GM12878 (cell line): ENCODE data around the gene NRDE2. TPM values are rescaled to one million over a fixed set of nuclear protein-coding genes. Genes with fewer than 3 reads are reported as not detected.

ENCODE experiments used
- ATAC-seq: fragments of 200-7000 bp; cut with Tn5 transposase; 3 replicates; pipeline ENCODE4 v1.9.1; 2020; ENCODE audit warnings: mild to moderate bottlenecking, moderate library complexity
- BruUV-seq: library from RNA; stranded (reverse); fragments of 400-500 nt; replicated peaks from 2 replicates; lab custom pipeline; 2021; lab: Mats Ljungman, UMichigan
- CTCF ChIA-PET: fragments of 300-600 bp; sonication (Branson Sonifier 250); formaldehyde crosslinking; extraction: SDS; loops from one replicate; lab custom pipeline; 2021; ENCODE audit warnings: inconsistent platforms; lab: Yijun Ruan, JAX
- POLR2A ChIA-PET: fragments of 350-600 bp; formaldehyde crosslinking; extraction: SDS; loops from one replicate; lab custom pipeline; 2021; ENCODE audit warnings: inconsistent platforms; lab: Charles Lee
- RAD21 ChIA-PET: fragments of 300-600 bp; sonication (Branson Sonifier 250); formaldehyde crosslinking; loops from one replicate; lab custom pipeline; 2023; ENCODE audit warnings: antibody characterized with exemption; ENCODE audit not compliant: unreplicated experiment; lab: Charles Lee
- SMC1A ChIA-PET: fragments of 300-600 bp; sonication (Branson Sonifier 250); formaldehyde crosslinking; loops from one replicate; lab custom pipeline; 2023; ENCODE audit not compliant: unreplicated experiment, uncharacterized antibody; lab: Charles Lee
- DNase-seq: peaks from one replicate; pipeline ENCODE4 v3.0.0-alpha.2; 2011; ENCODE audit warnings: low read depth, low spot score
- FAIRE-seq: peaks from 3 replicates; lab custom pipeline; 2011; peaks lifted over from hg19 to GRCh38; lab: Jason Lieb, UNC
- H2AFZ ChIP-seq: 2 replicates; pipeline ENCODE4 v1.6.0; 2011; ENCODE audit warnings: low read depth, low read length, control low read depth; ENCODE audit not compliant: control insufficient read depth
- H3K27ac ChIP-seq: 2 replicates; pipeline ENCODE4 v1.5.1; 2011; ENCODE audit warnings: control low read depth; ENCODE audit not compliant: control insufficient read depth, insufficient read depth
- H3K27me3 ChIP-seq, 2 experiments: replicated peaks in 1 of 2; 2 replicates each; pipeline versions ENCODE4 v1.6.0 to v1.6.1; 2011; ENCODE audit warnings: low read length in 1 of 2; ENCODE audit not compliant: control insufficient read depth in 2 of 2, insufficient read depth in 2 of 2
- H3K36me3 ChIP-seq, 2 experiments: 2 replicates each; pipeline ENCODE4 v1.5.1; 2011; ENCODE audit warnings: low read length in 1 of 2; ENCODE audit not compliant: control insufficient read depth in 2 of 2, insufficient read depth in 2 of 2
- H3K4me1 ChIP-seq: 2 replicates; pipeline ENCODE4 v1.6.1; 2011; ENCODE audit warnings: mild to moderate bottlenecking, low read length, moderate library complexity, mixed read lengths; ENCODE audit not compliant: control insufficient read depth, insufficient read depth
- H3K4me2 ChIP-seq: 2 replicates; pipeline ENCODE4 v1.6.0; 2011; ENCODE audit warnings: control low read depth; ENCODE audit not compliant: control insufficient read depth, insufficient read depth
- H3K4me3 ChIP-seq: fragments of 200-600 bp; sonication (generic); 2 replicates; pipeline ENCODE4 v1.5.1; 2016
- H3K79me2 ChIP-seq: 2 replicates; pipeline ENCODE4 v1.6.0; 2011; ENCODE audit warnings: low read length; ENCODE audit not compliant: control insufficient read depth, insufficient read depth
- H3K9ac ChIP-seq: 2 replicates; pipeline ENCODE4 v1.8.0; 2011; ENCODE audit warnings: low read length, control low read depth, mixed read lengths; ENCODE audit not compliant: control insufficient read depth, insufficient read depth
- H3K9me3 ChIP-seq: replicated peaks from 3 replicates; pipeline ENCODE4 v1.5.1; 2011; ENCODE audit warnings: mild to moderate bottlenecking, low read length; ENCODE audit not compliant: control insufficient read depth, insufficient read depth
- H4K20me1 ChIP-seq: 2 replicates; pipeline ENCODE4 v1.6.0; 2011; ENCODE audit not compliant: control insufficient read depth, insufficient read depth
- CREM ChIP-seq: IDR thresholded peaks from 2 replicates; pipeline ENCODE4 v1.6.1; 2014; ENCODE audit warnings: antibody characterized with exemption, low read depth
- DPF2 ChIP-seq: fragments of 450-650 bp; IDR thresholded peaks from 2 replicates; pipeline ENCODE4 v1.6.1; 2017; ENCODE audit warnings: mild to moderate bottlenecking
- EED ChIP-seq: sonication (generic); IDR thresholded peaks from 2 replicates; pipeline ENCODE4 v1.6.1; 2016; ENCODE audit warnings: antibody characterized with exemption, low read depth
- ELK1 ChIP-seq: IDR thresholded peaks from 2 replicates; pipeline ENCODE4 v1.6.1; 2012; ENCODE audit warnings: low read depth, low read length, improper control_type of control experiment
- FOS ChIP-seq: IDR thresholded peaks from 3 replicates; pipeline ENCODE4 v1.6.1; 2011; ENCODE audit warnings: borderline replicate concordance; ENCODE audit not compliant: insufficient read length; ENCODE audit errors: extremely low read depth
- IKZF1 ChIP-seq: fragments of 450-650 bp; conservative IDR thresholded peaks from 2 replicates; pipeline ENCODE4 v1.6.1; 2017; ENCODE audit warnings: antibody characterized with exemption, mild to moderate bottlenecking
- MTA3 ChIP-seq: IDR thresholded peaks from 2 replicates; pipeline ENCODE4 v1.6.1; 2012; ENCODE audit warnings: low read length, inconsistent platforms, borderline replicate concordance
- MXI1 ChIP-seq: fragments of 150-350 bp; IDR thresholded peaks from 2 replicates; pipeline ENCODE4 v1.6.1; 2011; ENCODE audit warnings: low read depth, mild to moderate bottlenecking, inconsistent platforms, low read length, improper control_type of control experiment
- POLR2AphosphoS2 ChIP-seq: IDR thresholded peaks from 2 replicates; pipeline ENCODE4 v1.6.1; 2011; ENCODE audit warnings: low read depth, mild to moderate bottlenecking, low read length, improper control_type of control experiment, moderate library complexity
- RAD51 ChIP-seq: fragments of 450-650 bp; IDR thresholded peaks from 2 replicates; pipeline ENCODE4 v1.6.1; 2016; ENCODE audit warnings: moderate library complexity, mild to moderate bottlenecking, inconsistent platforms
- RUNX3 ChIP-seq: IDR thresholded peaks from 2 replicates; pipeline ENCODE4 v1.6.1; 2012; ENCODE audit warnings: low read length, inconsistent platforms
- SMC3 ChIP-seq: IDR thresholded peaks from 2 replicates; pipeline ENCODE4 v1.6.1; 2011; ENCODE audit warnings: low read length, improper control_type of control experiment, borderline replicate concordance
- STAT1 ChIP-seq: fragments of 450-650 bp; conservative IDR thresholded peaks from 2 replicates; pipeline ENCODE4 v1.6.1; 2014; ENCODE audit warnings: antibody characterized with exemption, mild to moderate bottlenecking
- TBL1XR1 ChIP-seq: IDR thresholded peaks from 2 replicates; pipeline ENCODE4 v1.6.1; 2012; ENCODE audit warnings: low read depth, low read length, improper control_type of control experiment
- TCF7 ChIP-seq: IDR thresholded peaks from 2 replicates; pipeline ENCODE4 v1.6.1; 2014; ENCODE audit warnings: antibody characterized with exemption, borderline replicate concordance
- YBX1 ChIP-seq: fragments of 450-650 bp; IDR thresholded peaks from 2 replicates; pipeline ENCODE4 v1.6.1; 2016; ENCODE audit warnings: antibody characterized with exemption
- ZBED1 ChIP-seq: IDR thresholded peaks from 2 replicates; pipeline ENCODE4 v1.6.1; 2016; ENCODE audit warnings: borderline replicate concordance
- WGBS: methylation state at CpG from one replicate; pipeline ENCODE4 v1.1.6; 2016; ENCODE audit warnings: low lambda C conversion rate; ENCODE audit not compliant: insufficient replicate concordance, insufficient coverage; ENCODE audit errors: missing lambda C conversion rate; 5-methylcytosine and 5-hydroxymethylcytosine counted together
- in situ Hi-C: fragments of 300-500 bp; cut with MboI; formaldehyde crosslinking; loops from 9 replicates; pipeline ENCODE4 v1.14.3; 2018; ENCODE audit warnings: mixed read lengths
- intact Hi-C: fragments of 100-400 bp; cut with micrococcal nuclease; formaldehyde crosslinking; loops from one replicate; pipeline ENCODE4 v1.14.2; 2022; ENCODE audit not compliant: unreplicated experiment
- polyA plus RNA-seq, 11 experiments: library from polyadenylated mRNA; depleted of rRNA in 4 of 11; unstranded in 6 of 11; stranded (reverse) in 5 of 11; fragments of >200 nt; fragmentation: Nextera tagmentation in 4 of 11; fragmentation: Illumina TruSeq in 1 of 11; extraction: Ambion mirVana in 4 of 11; extraction: Trizol in 1 of 11; gene quantifications; 1 replicate in 1 of 11; 2 replicates in 10 of 11; pipeline versions ENCODE4 v1.2.1 to v1.2.3, GENCODE V29; 2011 to 2016; ENCODE audit warnings: inconsistent platforms in 2 of 11, missing spikeins in 2 of 11, low read depth in 1 of 11
- total RNA-seq, 4 experiments: library from RNA; depleted of rRNA in 3 of 4; stranded (reverse); fragments of >200 nt in 3 of 4; fragmentation: Illumina TruSeq in 1 of 4; extraction: Trizol in 1 of 4; gene quantifications; 2 replicates each; pipeline versions ENCODE4 v1.2.1 to v1.2.3, GENCODE V29; 2013 to 2021
- TF ChIP-seq, protein P1 (sequence below): IDR thresholded peaks from 2 replicates; pipeline ENCODE4 v1.6.1; 2011; ENCODE audit warnings: mild to moderate bottlenecking, low read depth, low read length, moderate library complexity; ENCODE audit not compliant: insufficient replicate concordance
- TF ChIP-seq, protein P2 (sequence below): fragments of 450-650 bp; IDR thresholded peaks from 2 replicates; pipeline ENCODE4 v1.6.1; 2014; ENCODE audit warnings: mild to moderate bottlenecking

The NRDE2 gene
- total and polyA plus RNA-seq, 10 of the 15 experiments (the other 5 are each of a cell fraction or from before 2014, with no cell fraction given) = 8.3 to 21.0 (median 13.8) TPM

- TF ChIP-seq IKZF1 = no peak
- no peak for TF ChIP-seq ZBED1
- TF ChIP-seq EED = no peak
- TF ChIP-seq MTA3 = no peak
- TF ChIP-seq, all 136 proteins: peak for 0
Measured at GRCh38 chr14:90304502-90304901, 27.2 kb downstream of the NRDE2 start (continued).

DNA sequence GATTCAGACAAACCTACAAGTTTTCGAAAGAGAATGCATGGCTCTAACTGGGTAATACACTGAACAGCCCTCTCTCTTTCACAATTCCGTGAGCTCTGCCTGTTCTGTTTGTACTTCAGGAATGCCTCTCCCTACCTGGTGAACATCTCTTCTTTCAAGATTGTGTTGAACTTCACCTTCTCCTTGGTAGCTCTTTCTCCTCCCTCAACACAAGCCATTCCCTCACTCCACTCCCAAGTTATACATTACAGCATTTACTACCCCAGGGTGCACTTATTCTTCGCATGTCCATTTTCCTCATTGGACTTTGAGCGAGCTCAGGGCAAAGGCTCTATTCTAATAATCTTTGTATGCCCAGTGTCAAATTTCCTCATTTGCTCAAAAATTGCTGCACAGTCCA, 28.3 kb downstream of the NRDE2 start:
- intact Hi-C loops (loop anchor here (5.0 to 10.0 kb wide), 2 partner anchors 394 to 451 kb away; no protein-coding TSS in a partner anchor), in situ Hi-C loops (loop anchor here (5.0 to 10.0 kb wide), 2 partner anchors 391 to 454 kb away; no protein-coding TSS in a partner anchor)
- Histone ChIP-seq H3K4me2 (no peak overlapping the region), H4K20me1 (no peaks in the 10 kb centered on the region), H2AFZ (no peak overlapping the region), H3K27me3 (no peaks in the 10 kb centered on the region), H3K36me3 (peaks cover 5 to 24% of the 10 kb centered on the region in 2 experiments), H3K79me2 (no peaks in the 10 kb centered on the region), H3K27ac (no peak overlapping the region), H3K9me3 (no peaks in the 10 kb centered on the region)
- ChIA-PET SMC1A (interaction anchor here (0.6 to 0.9 kb wide), 2 partner anchors 81 to 96 kb away, joined by 3 read pairs; no protein-coding TSS in a partner anchor), POLR2A (no interaction called here)
- FAIRE-seq = no peak
- WGBS = 100% methylated on average over 4 of the region's 4 CpGs
- DNase-seq = no peak
- TSS peak; percentile 30 for BruUV-seq
- no peak for TF ChIP-seq IKZF1
- no peak for TF ChIP-seq TBL1XR1
- no peak for TF ChIP-seq YBX1
- no peak for TF ChIP-seq CREM
- no peak for TF ChIP-seq EED
- no peak for TF ChIP-seq DPF2
- TF ChIP-seq, protein P1, sequence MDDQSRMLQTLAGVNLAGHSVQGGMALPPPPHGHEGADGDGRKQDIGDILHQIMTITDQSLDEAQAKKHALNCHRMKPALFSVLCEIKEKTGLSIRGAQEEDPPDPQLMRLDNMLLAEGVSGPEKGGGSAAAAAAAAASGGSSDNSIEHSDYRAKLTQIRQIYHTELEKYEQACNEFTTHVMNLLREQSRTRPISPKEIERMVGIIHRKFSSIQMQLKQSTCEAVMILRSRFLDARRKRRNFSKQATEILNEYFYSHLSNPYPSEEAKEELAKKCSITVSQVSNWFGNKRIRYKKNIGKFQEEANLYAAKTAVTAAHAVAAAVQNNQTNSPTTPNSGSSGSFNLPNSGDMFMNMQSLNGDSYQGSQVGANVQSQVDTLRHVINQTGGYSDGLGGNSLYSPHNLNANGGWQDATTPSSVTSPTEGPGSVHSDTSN = no peak
- no peak for TF ChIP-seq STAT1
- TF ChIP-seq MXI1 = no peak
- TF ChIP-seq POLR2AphosphoS2 = no peak
- no peak for TF ChIP-seq ELK1
- TF ChIP-seq TCF7 = no peak
- no peak for TF ChIP-seq SMC3
- TF ChIP-seq RUNX3 = no peak
- no peak for TF ChIP-seq RAD51
- TF ChIP-seq, protein P2, sequence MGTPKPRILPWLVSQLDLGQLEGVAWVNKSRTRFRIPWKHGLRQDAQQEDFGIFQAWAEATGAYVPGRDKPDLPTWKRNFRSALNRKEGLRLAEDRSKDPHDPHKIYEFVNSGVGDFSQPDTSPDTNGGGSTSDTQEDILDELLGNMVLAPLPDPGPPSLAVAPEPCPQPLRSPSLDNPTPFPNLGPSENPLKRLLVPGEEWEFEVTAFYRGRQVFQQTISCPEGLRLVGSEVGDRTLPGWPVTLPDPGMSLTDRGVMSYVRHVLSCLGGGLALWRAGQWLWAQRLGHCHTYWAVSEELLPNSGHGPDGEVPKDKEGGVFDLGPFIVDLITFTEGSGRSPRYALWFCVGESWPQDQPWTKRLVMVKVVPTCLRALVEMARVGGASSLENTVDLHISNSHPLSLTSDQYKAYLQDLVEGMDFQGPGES = no peak
- TF ChIP-seq FOS = no peak
- TF ChIP-seq, all 136 proteins: peak for 0
- Histone ChIP-seq H3K4me3 (no peak overlapping the region), H3K9ac (no peak overlapping the region), H3K4me1 (no peaks in the 10 kb centered on the region)
- ChIA-PET CTCF (interaction anchor here (1.0 to 1.4 kb wide), 3 partner anchors 22 to 215 kb away, joined by 3 to 4 read pairs (median 3); no protein-coding TSS in a partner anchor), RAD21 (no interaction called here)
- ATAC-seq = no peak
